WERI-Rb-1 (cell line): Measurements from ENCODE around the gene PGC.

ENCODE experiments used
- DNase-seq: peaks from one replicate; pipeline ENCODE4 v3.0.0-alpha.2; 2020
- H3K27ac ChIP-seq: fragments of 250-450 bp; sonication (Bioruptor Pico); 2 replicates; pipeline ENCODE4 v1.5.1; 2020; ENCODE audit warnings: mild to moderate bottlenecking, moderate library complexity
- H3K27me3 ChIP-seq: fragments of 250-450 bp; sonication (Bioruptor Pico); 2 replicates; pipeline ENCODE4 v1.5.1; 2021; ENCODE audit warnings: mild to moderate bottlenecking, low read depth, moderate library complexity; ENCODE audit not compliant: insufficient read depth, severe bottlenecking
- H3K36me3 ChIP-seq: fragments of 250-450 bp; sonication (Bioruptor Pico); 2 replicates; pipeline ENCODE4 v1.5.1; 2020; ENCODE audit warnings: mild to moderate bottlenecking, moderate library complexity
- H3K4me3 ChIP-seq: 2 replicates; pipeline ENCODE4 v1.5.1; 2011; ENCODE audit warnings: low read depth, mild to moderate bottlenecking, control low read depth, low read length
- H3K9me3 ChIP-seq: fragments of 250-450 bp; sonication (Bioruptor Pico); 2 replicates; pipeline ENCODE4 v1.5.1; 2021; ENCODE audit warnings: mild to moderate bottlenecking, moderate library complexity; ENCODE audit not compliant: severe bottlenecking
- TF ChIP-seq, protein P1 (sequence below): IDR thresholded peaks from 2 replicates; pipeline ENCODE4 v1.5.1; 2011; ENCODE audit warnings: low read depth, mild to moderate bottlenecking, control low read depth, inconsistent platforms, low read length

PGC gene

DNA sequence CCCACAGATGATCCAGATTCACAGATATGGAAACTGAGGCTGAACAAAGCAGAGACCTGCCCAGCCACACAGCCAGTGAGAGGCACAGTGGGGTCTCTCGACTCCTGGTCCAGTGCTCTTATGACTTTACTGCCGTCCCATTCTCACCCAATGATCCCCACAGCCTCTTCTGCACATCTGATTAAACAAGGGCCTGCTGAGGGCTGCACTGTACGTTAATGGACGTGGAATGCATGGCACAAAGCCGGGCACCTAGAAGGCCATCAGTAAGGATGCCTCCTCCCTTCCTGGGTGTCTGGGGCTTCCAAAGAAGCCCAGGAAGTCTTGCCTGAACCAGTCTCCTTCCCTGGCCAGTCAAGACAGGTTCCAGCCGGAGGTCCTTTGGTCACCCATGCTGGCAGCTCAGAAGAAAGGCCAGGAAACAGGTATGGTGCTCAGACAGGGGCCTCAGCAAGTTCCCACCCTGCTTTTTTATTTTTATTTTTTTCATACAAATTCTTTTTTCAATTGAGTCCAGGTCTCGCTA lies 15.6 kb downstream of the PGC start:
- no peak for DNase-seq
- H3K9me3 ChIP-seq: no peaks in the 10 kb centered on the region
- no peaks in the 10 kb centered on the region for H3K36me3 ChIP-seq
- H3K27ac ChIP-seq: no peak overlapping the region
- no peak overlapping the region for H3K4me3 ChIP-seq
- H3K27me3 ChIP-seq: no peaks in the 10 kb centered on the region
- TF ChIP-seq, protein P1, sequence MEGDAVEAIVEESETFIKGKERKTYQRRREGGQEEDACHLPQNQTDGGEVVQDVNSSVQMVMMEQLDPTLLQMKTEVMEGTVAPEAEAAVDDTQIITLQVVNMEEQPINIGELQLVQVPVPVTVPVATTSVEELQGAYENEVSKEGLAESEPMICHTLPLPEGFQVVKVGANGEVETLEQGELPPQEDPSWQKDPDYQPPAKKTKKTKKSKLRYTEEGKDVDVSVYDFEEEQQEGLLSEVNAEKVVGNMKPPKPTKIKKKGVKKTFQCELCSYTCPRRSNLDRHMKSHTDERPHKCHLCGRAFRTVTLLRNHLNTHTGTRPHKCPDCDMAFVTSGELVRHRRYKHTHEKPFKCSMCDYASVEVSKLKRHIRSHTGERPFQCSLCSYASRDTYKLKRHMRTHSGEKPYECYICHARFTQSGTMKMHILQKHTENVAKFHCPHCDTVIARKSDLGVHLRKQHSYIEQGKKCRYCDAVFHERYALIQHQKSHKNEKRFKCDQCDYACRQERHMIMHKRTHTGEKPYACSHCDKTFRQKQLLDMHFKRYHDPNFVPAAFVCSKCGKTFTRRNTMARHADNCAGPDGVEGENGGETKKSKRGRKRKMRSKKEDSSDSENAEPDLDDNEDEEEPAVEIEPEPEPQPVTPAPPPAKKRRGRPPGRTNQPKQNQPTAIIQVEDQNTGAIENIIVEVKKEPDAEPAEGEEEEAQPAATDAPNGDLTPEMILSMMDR: no peak

DNA sequence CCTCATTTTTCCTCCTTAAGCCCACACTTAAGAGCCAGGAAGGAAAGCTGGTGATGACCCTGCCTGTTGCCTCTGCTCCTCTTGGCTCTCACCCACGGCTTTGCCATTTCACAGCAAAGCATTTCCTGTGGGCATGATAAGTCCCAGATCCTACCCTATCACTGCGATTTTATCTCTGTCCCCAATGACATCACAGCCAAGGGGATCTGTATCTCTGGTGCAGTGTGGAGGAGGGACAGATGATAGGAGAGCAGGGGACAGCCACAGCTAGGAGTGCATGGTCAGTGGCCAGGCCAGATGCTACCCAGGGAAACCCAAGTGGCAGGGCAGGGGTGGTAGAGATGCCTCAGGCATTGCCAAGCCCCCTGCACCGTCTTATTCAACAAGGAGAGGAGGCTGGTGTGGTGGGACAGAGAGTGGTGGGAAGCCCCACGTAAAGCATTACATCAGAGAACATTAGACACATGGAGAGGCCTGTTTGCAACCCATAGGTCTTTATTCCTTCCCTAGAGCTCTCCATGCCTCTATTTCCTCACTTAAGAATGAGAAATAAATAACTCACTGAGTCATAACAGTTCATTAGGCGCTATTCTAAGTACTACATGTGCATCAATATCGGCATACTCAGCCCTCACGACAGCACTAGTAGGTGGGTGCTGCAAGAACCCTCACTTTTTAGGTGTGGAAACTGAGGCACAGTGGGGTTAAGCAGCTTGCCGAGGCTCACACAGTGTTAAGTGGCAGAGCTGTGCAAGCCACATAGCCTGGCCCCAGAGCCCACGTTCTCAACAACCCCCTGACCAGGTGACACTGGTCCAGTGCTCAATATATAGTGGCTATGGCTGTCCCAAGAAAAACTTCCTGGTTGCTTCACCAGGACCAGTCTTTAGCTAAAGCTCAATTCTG lies 16.4 kb downstream of the PGC start:
- DNase-seq: no peak
- Histone ChIP-seq H3K4me3 (no peak overlapping the region), H3K9me3 (no peaks in the 10 kb centered on the region), H3K27ac (no peak overlapping the region), H3K27me3 (no peaks in the 10 kb centered on the region), H3K36me3 (no peaks in the 10 kb centered on the region)
- TF ChIP-seq, protein P1: no peak

DNA sequence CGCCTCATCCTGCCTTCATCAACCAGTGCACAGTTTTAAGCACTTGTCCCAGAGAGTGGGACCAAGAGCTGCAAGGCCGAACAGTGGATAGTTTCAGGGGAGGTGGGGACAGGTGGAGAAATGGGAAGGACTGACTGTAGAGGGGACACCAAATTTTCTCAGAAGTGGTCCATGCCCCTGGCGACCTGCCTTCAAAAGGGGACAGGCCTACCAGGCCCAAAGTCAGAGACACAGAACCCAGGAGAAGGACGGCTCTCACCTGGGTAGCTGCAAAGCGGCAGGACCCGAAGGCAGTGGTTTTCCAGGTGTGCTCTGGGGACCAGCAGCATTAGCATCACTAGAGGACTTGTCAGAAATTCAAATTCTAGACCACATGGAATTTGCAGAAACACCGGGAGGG lies 17.6 kb downstream of the PGC start:
- H3K27ac ChIP-seq: no peak overlapping the region

DNA sequence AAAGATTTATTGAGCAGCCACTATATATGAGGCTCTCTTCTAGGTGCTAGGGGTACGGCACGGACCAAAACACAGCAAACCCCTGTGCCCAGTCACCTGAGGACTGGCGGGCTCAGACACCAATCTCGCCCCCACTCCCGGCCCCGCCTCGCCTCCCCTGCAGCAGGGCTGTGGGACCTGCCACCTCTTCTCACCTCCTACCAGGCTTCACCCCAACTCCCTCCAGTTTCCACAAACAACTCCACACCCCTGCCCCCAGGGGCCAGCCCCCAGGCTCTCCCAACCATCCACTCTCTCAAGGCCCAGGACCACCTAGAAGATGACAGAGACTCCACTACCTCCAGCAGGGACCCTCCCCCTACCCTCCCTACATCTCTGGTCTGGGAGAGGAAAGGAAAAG lies 18.2 kb downstream of the PGC start:
- H3K27me3 ChIP-seq: no peaks in the 10 kb centered on the region
- no peak overlapping the region for H3K27ac ChIP-seq
- H3K4me3 ChIP-seq: no peak overlapping the region
- no peaks in the 10 kb centered on the region for H3K36me3 ChIP-seq
- TF ChIP-seq, protein P1: no peak
- no peaks in the 10 kb centered on the region for H3K9me3 ChIP-seq
- DNase-seq: no peak

More for the DNA sequence above, 17.6 kb downstream of the PGC start:
- Histone ChIP-seq H3K36me3 (no peaks in the 10 kb centered on the region), H3K9me3 (no peaks in the 10 kb centered on the region), H3K27me3 (no peaks in the 10 kb centered on the region), H3K4me3 (no peak overlapping the region)
- no peak for DNase-seq
- TF ChIP-seq, protein P1: no peak

DNA sequence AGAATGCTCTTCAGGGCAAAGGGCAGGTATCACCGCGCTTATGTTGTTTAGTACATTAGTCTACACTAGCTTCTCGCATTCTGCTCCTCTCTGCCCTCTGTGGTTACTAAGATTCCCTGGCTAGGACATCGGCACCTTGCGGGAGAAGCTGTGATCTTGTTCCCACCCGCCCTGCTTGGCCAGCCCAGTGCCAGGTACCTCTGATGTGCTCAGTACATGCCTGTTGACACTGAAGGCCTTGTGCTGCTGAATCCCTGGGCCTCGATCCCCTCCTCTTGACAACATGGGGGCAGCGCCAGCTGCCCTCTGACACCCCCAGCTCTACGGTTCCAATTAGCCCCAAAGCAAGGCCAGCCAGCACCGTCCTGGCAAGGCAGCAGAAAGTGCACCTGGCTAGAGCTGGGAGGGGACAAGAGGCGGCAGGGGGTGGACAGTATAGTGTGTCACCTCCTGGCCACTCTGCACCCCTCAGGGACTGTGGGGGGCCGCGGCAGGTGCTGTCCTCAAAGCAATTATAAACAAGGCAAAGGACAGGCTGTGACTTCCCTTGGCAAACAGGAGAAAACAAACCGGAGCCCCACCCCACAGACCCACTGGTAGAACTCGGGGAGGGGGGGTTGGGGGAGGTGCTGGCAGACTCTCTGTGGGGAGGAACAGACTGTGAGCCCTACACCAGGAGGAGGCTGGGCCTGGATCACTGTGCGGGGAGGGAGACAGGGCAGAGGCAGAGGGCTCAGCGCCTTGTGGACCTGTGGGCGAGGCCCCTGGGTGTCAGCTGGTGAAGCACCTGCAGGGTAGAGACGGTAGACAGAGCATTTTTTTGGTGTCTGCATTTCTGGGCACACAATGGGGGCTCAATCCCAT lies 18.9 kb downstream of the PGC start:
- Histone ChIP-seq H3K36me3 (no peaks in the 10 kb centered on the region), H3K27me3 (no peaks in the 10 kb centered on the region), H3K27ac (no peak overlapping the region), H3K4me3 (no peak overlapping the region), H3K9me3 (no peaks in the 10 kb centered on the region)
- no peak for DNase-seq
- TF ChIP-seq, protein P1: no peak
